ENCODE data around the gene ZMAT1. TPM values are rescaled to one million over a fixed set of nuclear protein-coding genes. Genes with fewer than 3 reads are reported as not detected.

ZMAT1 gene
- total and polyA plus RNA-seq, 2 experiments from 2014 or later: 1.5 to 4.1 TPM

- Histone ChIP-seq H3K4me2 (no peak overlapping the region), H3K4me3 (no peak overlapping the region), H4K20me1 (ENCODE audit: insufficient read depth, poor library complexity, severe bottlenecking) (no peaks in the 10 kb centered on the region), H3K79me2 (no peaks in the 10 kb centered on the region), H3K36me3 (replicated peaks; ENCODE audit: insufficient read depth, low read depth) (no peaks in the 10 kb centered on the region), H3K4me1 (ENCODE audit: insufficient read depth) (no peaks in the 10 kb centered on the region), H3K27me3 (no peaks in the 10 kb centered on the region), H3K9me3 (ENCODE audit: low read depth) (no peaks in the 10 kb centered on the region), H3K27ac (no peak overlapping the region), H3K9me2 (replicated peaks; ENCODE audit: insufficient read depth) (no peaks in the 10 kb centered on the region), H2AFZ (no peak overlapping the region)
- DNase-seq (ENCODE audit: low spot score): no peak
- no peak for TF ChIP-seq EZH2phosphoT487 (IDR thresholded peaks at IDR 0.05; ENCODE audit: low read depth, severe bottlenecking, unreplicated experiment)
- no peak for TF ChIP-seq EZH2 (IDR thresholded peaks at IDR 0.05; ENCODE audit: borderline replicate concordance)
- TF ChIP-seq CTCF (IDR thresholded peaks at IDR 0.05; ENCODE audit: poor library complexity): no peak
- WGBS (ENCODE audit: low lambda C conversion rate, missing lambda C conversion rate): 83% methylated on average over 5 of the region's 5 CpGs
These were observed 25.6 kb downstream of the ZMAT1 start for GRCh38 chrX:101906136-101906796.

GRCh38 chrX:101904996-101905395 is 26.8 kb downstream of the ZMAT1 start:
- Histone ChIP-seq H3K27ac (no peak overlapping the region), H3K4me1 (ENCODE audit: insufficient read depth) (no peaks in the 10 kb centered on the region), H2AFZ (no peak overlapping the region), H3K4me3 (no peak overlapping the region), H3K36me3 (replicated peaks; ENCODE audit: insufficient read depth, low read depth) (no peaks in the 10 kb centered on the region), H4K20me1 (ENCODE audit: insufficient read depth, poor library complexity, severe bottlenecking) (no peaks in the 10 kb centered on the region), H3K79me2 (no peaks in the 10 kb centered on the region), H3K4me2 (no peak overlapping the region), H3K9me3 (ENCODE audit: low read depth) (no peaks in the 10 kb centered on the region), H3K9me2 (replicated peaks; ENCODE audit: insufficient read depth) (no peaks in the 10 kb centered on the region), H3K27me3 (no peaks in the 10 kb centered on the region)
- TF ChIP-seq CTCF (IDR thresholded peaks at IDR 0.05; ENCODE audit: poor library complexity): no peak
- TF ChIP-seq EZH2 (IDR thresholded peaks at IDR 0.05; ENCODE audit: borderline replicate concordance): no peak
- TF ChIP-seq EZH2phosphoT487 (IDR thresholded peaks at IDR 0.05; ENCODE audit: low read depth, severe bottlenecking, unreplicated experiment): no peak
- WGBS (ENCODE audit: low lambda C conversion rate, missing lambda C conversion rate): 67% methylated on average over 1 of the region's 1 CpG
- no peak for DNase-seq (ENCODE audit: low spot score)

Small RNAs within 50 kb of the gene (small RNA-seq; reads per million reads assigned to genes)
- gene RNU6-345P: not detected

Other genes starting within 250 kb of the ZMAT1 start
- 2.8 and 3.9 TPM in 2 replicates for gene TCEAL2, start 193.7 kb upstream of the ZMAT1 start, total RNA-seq
- 5.8 and 9.2 TPM in 2 replicates for gene TCEAL2, start 193.7 kb upstream of the ZMAT1 start, polyA plus RNA-seq
- not detected in 2 replicates for gene TCEAL6, start 210.5 kb upstream of the ZMAT1 start, total RNA-seq
- gene TCEAL6, start 210.5 kb upstream of the ZMAT1 start, polyA plus RNA-seq: not detected in 2 replicates
- 7.4 and 11.8 TPM in 2 replicates for gene BEX5, start 223.9 kb upstream of the ZMAT1 start, total RNA-seq
- gene BEX5, start 223.9 kb upstream of the ZMAT1 start, polyA plus RNA-seq: 14.2 and 14.3 TPM in 2 replicates